Tongue (tissue), 1 donor: ENCODE results near the gene C2orf81. TPM values are rescaled to one million over a fixed set of nuclear protein-coding genes. Genes with fewer than 3 reads are reported as not detected.

ENCODE experiments used
- total RNA-seq: library from RNA; depleted of rRNA; stranded (reverse); fragments of >200 nt; gene quantifications from one replicate; pipeline ENCODE4 v1.2.3, GENCODE V29; 2014

The C2orf81 gene
- total RNA-seq, 1 donor from 2014 or later = 1.0 TPM

Other genes with a start within 250 kb of the C2orf81 start
- 71.0 TPM for gene MOB1A, start 242.7 kb downstream of the C2orf81 start, total RNA-seq
- gene MTHFD2, start 223.0 kb downstream of the C2orf81 start, total RNA-seq = 43.8 TPM
- gene SLC4A5, start 78.2 kb downstream of the C2orf81 start, total RNA-seq = 2.6 TPM
- gene DCTN1, start 41.3 kb downstream of the C2orf81 start, total RNA-seq = 103 TPM
- gene WDR54, start 111 bp upstream of the C2orf81 start, total RNA-seq = 11.2 TPM
- gene RTKN, start 20.3 kb upstream of the C2orf81 start, total RNA-seq = 42.1 TPM
- 26.0 TPM for gene INO80B, start 33.5 kb upstream of the C2orf81 start, total RNA-seq
- gene WBP1, start 36.8 kb upstream of the C2orf81 start, total RNA-seq = 41.5 TPM
- 40.4 TPM for gene MOGS, start 43.8 kb upstream of the C2orf81 start, total RNA-seq
- gene MRPL53, start 51.1 kb upstream of the C2orf81 start, total RNA-seq = 19.9 TPM
- gene CCDC142, start 61.4 kb upstream of the C2orf81 start, total RNA-seq = 18.0 TPM
- 13.3 TPM for gene TTC31, start 61.5 kb upstream of the C2orf81 start, total RNA-seq
- gene LBX2, start 78.0 kb upstream of the C2orf81 start, total RNA-seq = not detected
- gene PCGF1, start 86.1 kb upstream of the C2orf81 start, total RNA-seq = 8.7 TPM
- gene TLX2, start 92.8 kb upstream of the C2orf81 start, total RNA-seq = not detected
- 2.5 TPM for gene DQX1, start 104.6 kb upstream of the C2orf81 start, total RNA-seq
- 60.9 TPM for gene AUP1, start 108.1 kb upstream of the C2orf81 start, total RNA-seq
- 30.2 TPM for gene HTRA2, start 108.3 kb upstream of the C2orf81 start, total RNA-seq
- 11.2 TPM for gene LOXL3, start 132.3 kb upstream of the C2orf81 start, total RNA-seq
- 8.4 TPM for gene DOK1, start 133.1 kb upstream of the C2orf81 start, total RNA-seq
- gene M1AP, start 226.7 kb upstream of the C2orf81 start, total RNA-seq = 4.6 TPM
- gene SEMA4F, start 232.6 kb upstream of the C2orf81 start, total RNA-seq = 3.3 TPM